Stimulated activated CD8-positive, alpha-beta memory T cell treated with anti-CD3 and anti-CD28 coated beads, Interleukin-7, amount 100 ng/mL, for 1 hour (primary cell): ENCODE results near the gene SIGLEC1.

Experiments used
- DNase-seq, 2 donors: peaks; one replicate each; pipeline ENCODE4 v3.0.0-alpha.2; 2020; ENCODE audit warnings: low read depth in 2 of 2

SIGLEC1 gene

DNA sequence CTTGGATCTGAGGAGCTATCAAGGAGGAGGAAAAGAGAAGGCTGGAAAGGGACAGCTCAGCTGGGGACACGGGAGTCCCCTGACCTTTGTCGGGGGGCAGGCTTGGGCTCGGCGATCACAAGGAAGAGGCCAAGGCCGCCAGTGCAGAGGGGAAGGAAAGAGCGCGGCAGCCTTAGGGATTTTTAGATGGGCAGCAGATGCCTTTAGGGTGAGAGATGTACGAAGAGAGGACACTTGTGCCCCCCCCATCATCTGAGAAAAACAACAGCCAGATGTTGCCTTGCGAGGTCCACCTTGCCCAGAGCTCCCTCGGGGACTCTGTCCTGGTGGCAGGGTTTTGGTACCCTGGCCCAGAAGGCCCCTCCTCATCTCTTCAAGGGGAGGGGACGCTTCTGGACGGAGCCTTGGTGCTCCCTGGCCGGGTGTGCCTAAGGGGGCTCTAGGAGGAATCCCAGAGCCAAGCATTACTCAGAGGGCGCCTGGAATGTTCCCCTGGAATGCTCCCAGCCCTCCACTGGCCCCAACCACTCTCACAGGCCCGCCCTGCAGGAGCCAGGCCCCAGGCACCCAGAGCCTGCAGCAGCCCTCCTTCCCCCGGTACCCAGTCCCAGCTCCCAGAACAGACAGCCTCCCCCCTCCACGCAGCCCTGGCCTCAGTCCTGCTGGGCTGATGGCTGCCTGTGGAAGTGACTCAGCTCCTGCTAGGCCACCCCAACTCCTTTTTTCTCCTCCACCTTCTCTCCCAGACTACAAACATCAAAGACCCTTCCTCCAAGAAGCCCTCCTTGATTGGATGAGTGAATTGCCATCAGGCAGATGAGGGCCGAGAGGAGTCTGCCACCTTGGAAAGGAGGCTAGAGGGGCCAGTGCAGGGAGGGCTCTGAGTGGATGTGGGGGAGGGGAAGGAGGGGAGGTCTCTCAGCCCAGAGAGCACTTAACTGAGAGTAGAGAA is 32.4 kb downstream of the SIGLEC1 start:
- DNase-seq: no peak

DNA sequence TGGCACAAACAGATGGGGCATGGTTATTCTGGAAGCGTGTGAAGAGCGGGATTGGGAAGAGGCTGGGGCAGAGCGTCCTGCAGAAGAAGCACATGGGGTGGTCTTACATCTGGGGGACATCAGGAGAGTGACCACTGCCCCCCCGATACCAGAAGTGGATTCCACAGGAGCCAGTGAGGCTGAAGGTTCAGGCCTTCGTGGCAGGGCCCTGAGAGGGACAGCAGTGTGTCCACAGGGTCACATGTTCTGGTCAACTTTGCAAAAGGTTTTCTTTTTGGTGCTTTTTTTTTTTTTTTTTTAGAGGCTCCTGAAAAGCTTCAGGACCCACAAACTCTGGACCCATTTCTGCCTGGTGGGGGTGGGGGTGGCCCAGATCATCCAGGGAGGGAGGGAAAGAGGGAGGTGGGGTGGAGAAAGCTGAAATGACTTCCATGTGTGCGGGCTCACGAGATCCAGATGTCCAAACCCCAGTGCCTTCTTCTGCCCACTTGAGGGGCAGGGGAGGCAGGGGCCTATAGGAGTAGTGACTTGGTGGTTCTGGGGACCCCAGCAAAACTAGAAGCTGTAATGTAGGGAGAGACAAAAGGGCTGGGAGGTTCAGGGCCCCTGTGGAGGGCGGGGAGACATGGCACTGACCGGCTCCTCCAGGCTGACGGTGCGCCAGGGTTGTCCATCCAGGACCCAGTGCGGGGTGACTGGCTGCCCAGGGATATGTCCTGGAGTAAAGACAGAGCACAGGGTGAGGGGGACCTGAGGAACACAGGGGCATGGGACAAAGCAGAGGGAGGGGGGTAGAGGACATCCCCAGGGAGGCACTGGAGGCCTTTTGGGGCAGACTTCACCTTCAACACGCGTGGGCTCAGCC is 33.3 kb downstream of the SIGLEC1 start:
- no peak for DNase-seq

DNA sequence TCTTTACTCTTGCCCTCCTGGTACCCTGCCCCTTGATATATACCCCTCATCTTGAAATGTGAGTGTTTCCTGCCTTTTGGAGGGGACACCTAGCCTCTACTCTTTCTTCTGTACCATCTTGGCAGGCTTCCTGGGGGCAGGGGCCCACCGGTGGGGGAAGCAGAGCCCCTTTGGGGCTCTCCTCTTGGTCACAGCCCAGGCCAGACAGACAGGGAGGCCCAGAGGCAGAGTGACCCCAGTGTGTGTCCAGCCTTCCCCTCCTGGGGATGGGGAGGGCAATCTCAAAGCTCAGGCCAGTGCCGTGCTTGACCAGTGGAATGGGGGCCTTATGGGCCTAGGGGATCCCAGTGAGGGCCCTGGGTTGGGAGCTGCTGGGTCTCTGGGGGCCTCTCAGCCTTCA is 34.2 kb downstream of the SIGLEC1 start:
- no peak for DNase-seq

DNA sequence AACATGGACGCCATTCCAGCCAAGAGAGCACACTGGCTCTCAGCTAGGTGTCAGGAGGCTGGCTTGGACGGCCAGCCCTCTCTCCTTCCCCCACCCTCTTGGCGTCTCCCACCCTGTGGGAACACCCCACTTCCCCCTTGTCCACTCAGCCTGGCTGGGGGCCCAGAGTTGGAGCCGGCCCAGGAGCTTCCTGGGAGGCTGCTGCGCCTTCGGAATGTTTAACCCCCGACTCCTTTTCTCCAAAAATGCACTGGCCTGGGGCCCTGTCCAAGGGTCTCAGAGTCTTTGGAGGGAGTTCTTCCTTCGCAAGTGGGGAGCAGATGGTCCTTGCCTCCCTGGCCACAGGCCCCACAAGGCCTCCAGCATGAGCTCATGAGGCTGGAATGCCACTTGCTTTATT is 34.7 kb downstream of the SIGLEC1 start:
- DNase-seq: no peak

DNA sequence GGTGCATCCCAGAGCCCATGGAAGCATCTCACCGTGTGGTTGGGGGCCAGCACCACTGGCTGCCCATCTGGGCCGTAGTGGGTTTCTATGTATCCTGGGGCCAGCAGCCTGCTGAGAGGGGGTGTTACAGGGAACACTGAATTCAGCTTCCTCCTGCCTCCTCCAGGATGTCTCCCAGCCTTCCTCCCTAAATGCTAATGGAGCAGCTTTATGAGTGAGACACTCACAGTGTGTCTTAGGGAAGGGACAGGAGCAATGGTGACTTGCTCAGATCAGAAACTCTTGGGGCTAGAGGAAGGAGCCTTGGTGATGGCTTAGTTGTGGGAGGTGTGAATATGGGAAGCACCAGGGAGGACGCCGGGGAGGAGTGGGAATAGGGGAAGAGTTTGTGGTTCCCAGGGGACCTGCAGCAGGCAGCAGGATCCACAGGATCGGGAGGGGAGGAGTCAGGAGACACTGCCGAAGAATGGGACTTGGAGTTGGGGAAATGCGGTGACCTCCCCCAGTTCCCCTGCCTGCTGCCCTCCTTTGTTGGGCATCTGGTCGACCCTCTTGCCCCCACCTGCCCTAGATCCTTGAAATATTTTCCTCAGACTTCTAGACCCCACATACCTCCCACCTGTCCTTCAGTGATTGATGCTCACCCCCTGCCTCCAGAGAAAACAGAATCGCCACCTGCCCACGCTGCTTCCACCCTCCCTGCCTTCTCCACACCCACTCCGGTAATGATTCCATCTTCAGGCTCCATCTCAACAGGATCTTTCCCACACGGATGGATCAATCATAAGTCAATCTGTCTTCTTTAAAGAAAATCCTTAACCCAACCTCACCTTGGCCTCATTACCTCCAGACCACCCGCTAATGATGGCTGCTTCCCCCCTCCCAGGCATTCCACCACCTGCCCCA is 37.2 kb downstream of the SIGLEC1 start:
- no peak for DNase-seq

DNA sequence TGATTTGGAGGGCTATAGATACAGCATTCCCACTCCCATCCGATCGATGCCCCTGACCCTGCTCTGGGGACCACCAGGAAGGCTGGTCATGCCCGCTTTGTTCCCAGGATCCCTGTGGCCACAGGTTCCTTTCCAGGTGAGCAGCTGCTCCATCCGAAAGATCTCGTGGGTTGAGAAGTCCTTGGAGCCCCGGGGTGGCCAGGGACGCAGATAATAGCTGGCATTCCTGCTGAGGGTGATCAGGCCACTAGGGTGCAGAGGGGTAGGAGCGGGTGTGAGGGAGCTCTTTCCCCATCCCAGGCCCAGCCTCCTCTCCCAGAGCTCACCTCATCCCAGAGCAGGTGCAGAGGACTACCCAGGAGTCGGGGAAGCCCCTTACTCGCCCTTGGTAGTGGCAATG is 38.0 kb downstream of the SIGLEC1 start:
- no peak for DNase-seq

DNA sequence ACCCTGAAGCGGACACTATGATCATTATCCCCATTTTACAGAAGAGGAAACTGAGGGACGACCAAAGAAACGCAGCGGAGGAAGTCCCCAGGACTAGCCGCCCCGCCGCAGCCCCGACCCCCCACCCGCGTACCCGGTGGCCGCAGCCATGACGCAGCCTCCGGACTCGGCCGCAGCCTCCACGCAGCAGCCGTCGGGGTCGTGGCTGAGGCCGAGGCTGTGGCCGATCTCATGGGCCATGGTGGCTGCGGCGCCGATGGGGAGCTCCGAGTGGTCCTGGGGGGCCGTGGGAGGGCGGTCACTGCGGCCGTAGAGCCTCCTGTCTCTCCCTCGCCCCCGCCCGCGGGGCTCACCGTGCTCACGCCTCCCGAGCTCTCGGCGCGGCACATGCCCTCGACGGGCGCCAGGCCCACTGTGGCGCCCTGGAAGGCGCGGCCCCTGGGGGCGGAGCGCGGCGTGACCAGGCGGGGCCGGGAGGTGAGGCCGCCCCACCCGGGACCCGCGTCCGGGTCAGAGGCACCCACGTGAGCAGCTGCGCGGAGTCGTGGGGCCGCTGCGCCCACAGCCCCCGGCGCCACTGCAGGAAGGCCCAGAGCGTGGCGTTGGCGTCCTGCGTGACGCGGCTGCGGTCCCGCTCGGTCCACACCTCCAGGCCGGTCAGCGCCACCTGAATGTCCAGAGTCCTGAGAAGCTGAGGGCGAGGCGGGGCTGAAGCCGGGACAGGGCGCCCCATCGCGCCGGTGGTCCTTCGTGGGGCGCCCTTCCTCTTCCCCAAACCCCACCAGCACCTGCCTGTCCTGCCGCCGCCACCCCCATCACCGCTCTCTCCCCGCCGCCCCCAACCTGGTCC is 39.0 kb downstream of the SIGLEC1 start:
- DNase-seq: no peak

DNA sequence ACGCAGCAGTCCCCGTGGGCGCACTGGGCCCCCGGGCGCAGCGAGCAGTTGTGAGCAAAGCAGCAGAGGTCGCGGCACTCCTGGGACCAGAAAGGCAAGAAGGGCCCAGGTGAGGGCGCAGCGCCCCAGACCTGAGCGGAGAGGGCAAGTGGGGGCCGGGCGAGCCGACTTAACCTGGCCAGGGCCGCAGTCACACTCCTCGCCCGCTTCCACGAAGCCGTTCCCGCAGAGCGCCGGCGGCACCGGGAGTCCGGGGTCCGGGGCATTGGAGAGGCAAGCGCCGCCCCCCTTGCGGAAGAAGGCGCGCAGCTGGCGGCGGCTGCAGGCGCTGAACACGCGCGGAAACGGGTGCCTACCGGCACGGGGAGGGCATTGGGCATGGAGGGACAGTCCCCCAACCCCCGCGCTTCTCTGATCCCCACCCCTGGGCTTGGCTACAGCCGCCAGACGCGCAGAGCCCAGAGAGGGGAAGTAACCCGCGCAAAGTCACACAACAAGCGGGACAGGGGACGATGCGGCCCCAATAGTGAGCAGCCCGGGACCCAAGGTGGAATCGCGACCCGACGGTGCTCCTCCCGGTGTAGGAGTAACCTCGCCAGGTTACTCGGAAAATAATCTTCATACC is 39.7 kb downstream of the SIGLEC1 start:
- no peak for DNase-seq

DNA sequence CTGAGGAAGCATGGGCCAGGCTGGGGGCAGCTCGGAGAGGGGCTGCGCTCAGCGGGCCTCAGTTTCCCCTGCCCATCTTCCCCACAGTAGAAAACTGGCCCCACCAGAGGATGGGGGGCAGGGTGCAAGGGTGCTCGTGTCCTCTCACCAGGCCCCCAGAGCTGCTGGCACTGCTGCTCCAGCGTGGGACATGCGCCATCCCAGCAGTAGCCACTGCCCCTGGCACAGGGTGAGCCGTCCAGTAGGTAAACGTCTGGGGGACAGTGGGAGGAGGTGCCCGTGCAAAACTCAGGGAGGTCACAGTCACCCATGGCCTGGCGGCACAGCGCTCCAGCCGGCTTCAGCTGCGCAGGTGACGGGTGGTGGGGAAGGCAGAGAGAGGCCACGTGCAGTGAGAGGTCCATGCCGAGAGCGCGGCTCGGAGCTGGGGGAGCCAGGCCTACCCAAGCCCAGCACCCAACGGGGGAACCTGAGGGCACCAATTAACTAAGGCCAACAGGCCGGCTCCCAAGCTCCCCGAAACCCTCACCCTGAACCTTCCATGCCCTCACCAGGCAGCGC is 40.3 kb downstream of the SIGLEC1 start:
- no peak for DNase-seq

DNA sequence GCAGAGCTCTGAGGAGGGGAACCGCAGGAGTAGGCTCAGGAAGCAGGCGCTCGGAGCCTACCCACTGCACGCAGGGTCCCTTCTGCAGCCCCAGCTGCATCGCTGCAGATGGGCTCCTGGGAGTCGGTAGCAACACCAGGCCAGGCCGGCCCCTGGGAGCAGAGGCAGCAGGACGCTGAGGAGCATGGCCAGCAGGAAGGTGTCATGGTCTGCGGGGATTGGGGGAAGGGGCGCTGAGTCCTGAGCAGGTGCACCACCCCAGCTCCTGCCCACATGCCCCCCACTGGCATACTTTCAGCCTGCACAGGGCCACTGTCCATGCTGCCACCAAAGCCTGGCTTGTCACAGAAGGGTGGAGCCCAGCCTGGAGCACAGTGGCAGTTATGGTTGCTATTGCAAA is 41.5 kb downstream of the SIGLEC1 start:
- no peak for DNase-seq

DNA sequence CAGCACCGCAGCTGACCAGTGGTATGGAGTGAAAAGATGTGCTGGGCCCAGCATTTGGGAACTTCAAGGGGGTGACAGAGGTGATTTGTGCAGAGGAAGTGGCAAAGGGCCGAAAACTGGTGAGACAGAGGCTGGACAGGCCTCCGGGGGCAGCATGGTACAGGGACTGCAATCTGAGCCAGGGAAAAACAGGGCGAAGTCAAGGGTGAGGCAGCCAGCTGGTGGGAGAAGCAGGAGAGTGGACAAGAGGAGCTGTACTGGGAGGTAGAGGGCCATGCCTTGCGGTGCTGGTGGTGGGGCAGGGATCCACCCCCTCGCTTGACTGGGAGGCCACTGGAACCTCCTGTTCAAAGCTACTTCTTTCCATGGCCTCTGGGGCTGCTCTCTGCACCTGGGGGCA is 41.9 kb downstream of the SIGLEC1 start:
- DNase-seq: no peak

DNA sequence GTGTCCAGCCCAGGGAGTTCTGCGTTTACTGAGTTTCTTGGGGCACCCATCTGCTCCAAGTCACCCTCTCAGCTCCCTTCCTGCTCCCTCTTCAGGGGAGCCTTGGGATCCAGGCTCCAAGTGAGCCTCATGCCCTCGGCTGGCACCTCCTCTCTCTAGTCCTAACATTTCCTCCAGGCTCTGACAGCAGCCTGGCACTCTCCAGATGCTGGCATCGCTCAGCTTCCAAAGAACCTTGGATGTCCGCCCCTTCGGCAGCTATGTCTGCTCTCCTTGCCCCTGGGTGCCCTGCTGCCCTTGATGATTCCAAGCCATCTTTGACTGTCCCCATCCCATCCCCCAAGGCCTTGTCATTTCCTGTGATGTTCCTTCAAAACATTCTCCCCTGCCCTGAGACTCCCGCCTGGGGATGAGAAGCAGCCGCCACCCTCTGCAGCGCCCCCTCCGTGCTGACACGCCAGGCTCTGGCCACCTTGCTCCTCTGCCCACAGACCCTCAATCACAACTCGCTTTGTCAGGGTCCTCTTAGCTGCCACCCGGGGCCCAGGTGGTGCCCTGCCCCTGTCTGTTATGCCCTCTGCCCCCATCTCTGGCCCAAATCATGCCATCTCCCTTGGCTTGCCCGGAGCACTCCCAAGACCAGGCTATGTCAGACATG is 42.6 kb downstream of the SIGLEC1 start:
- DNase-seq: no peak

DNA sequence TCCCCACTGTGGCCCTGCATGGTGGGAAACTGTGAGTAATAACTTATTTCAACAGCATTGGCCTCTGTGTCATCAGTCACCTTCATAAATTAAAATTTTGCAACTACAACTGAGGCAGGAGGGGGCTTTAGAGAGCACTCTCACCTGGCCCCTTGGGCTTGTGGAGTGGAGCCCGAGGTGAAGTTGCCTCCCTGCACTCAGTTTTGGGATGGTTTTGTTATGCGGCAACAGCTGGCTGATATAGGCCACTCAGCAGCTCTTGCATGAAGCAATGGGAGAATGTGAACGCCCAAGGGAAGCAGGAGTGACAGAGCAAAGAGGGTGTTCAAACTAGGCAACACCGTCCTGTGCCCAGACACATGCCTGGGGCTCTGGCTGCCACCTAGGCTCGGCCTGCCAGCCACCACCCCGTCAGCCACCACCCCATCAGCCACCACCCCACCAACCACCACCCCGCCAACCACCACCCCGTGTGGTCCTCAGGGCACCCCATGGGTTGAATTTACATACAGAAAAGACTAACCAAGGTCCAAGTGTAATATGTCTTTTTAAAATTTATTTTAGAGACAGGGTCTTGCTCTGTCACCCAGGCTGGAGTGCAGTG is 44.9 kb downstream of the SIGLEC1 start:
- DNase-seq: no peak

DNA sequence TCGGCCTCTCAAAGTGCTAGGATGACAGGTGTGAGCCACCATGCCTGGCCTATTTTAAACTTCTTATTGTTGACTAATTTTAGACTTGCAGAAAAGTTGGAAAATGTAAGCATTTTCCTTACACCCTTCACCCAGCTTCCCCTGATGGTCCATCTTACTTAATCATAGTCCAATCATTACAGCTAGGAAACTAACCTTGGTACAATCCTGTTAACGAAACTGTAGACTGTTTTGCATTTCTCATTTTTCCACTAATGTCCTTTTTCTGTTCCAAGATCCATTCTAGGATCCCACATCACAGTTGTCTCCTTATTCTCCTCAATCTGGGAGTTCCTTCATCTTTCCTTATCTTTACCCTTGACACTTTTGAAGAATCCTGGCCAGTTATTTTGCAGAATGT is 48.5 kb downstream of the SIGLEC1 start:
- no peak for DNase-seq

DNA sequence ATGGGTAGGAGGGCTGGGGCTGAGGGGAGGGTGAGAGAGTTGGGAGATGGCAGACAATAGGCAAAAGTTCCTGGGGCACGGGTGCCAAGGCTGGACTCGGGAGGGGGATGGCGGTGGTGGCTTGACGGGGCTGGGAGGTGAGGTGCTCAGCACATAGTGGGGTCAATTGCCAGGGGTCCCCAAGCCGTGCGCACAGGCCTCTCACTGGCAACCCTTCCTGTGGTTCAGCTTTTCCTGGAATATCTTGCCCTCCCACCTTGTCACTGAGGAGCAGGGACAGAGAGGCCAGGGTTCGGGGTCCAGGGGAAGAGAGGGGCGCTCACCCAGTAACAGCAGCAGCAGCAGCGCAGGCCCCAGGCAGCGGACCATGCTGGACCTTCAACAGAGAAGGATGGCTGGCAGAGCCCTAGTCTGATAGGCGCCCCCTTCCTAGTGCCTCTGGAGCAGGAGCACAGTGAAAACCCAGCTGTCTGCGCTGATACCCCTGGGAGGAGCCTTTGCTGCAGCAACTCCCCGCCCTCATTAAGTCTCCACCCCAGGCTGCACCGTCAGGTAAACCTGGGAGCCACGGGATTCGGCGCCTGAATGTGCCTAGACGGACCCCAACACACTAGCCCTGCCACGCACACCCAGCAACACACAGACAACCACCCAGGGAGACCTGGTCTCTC is 49.2 kb downstream of the SIGLEC1 start, which contains the start of gene GFRA4:
TSS of gene GFRA4 (minus strand) at position 369 of the 671 bp plus-strand sequence. CDS start at position 369, 0 bp downstream.
- DNase-seq: no peak
